CD4-positive, CD25-positive, alpha-beta regulatory T cell (primary cell): ENCODE measurements around the gene EGFLAM. TPM values are rescaled to one million over a fixed set of nuclear protein-coding genes. Genes with fewer than 3 reads are reported as not detected.
A peak's percentile ranks its signal among the peaks of the same experiment; 100 is the strongest.
"Not testable (repeated sequence)": the region's sequence is repeated elsewhere in the genome, so short reads cannot be mapped to it uniquely, and the experiment has no call there.

Source experiments
- ATAC-seq, 2 donors: fragments of 150-1000 bp; cut with Tn5 transposase; one replicate each; pipeline ENCODE4 v1.10.0; 2021; ENCODE audit warnings: low read depth in 2 of 2, moderate number of reproducible peaks in 2 of 2, moderate library complexity in 1 of 2
- DNase-seq, 3 donors: peaks; one replicate each; pipeline versions ENCODE4 v3.0.0 to v3.0.0-alpha.2; 2012 to 2022; ENCODE audit warnings: mixed read lengths in 1 of 3
- H3K27ac ChIP-seq: one replicate; pipeline ENCODE4 v1.7.0; 2013; ENCODE audit warnings: mild to moderate bottlenecking, low read length; ENCODE audit not compliant: insufficient read depth, poor library complexity, severe bottlenecking
- H3K27me3 ChIP-seq: one replicate; pipeline ENCODE4 v1.7.0; 2013; ENCODE audit warnings: low read length; ENCODE audit not compliant: control insufficient read depth, insufficient read depth
- H3K36me3 ChIP-seq: one replicate; pipeline ENCODE4 v1.7.0; 2013; ENCODE audit warnings: mild to moderate bottlenecking, low read length, moderate library complexity; ENCODE audit not compliant: control insufficient read depth, insufficient read depth
- H3K4me1 ChIP-seq: 2 replicates; pipeline ENCODE4 v1.7.0; 2013; ENCODE audit warnings: mild to moderate bottlenecking, low read length; ENCODE audit not compliant: insufficient read depth, control insufficient read depth, poor library complexity, severe bottlenecking
- H3K4me3 ChIP-seq: one replicate; pipeline ENCODE4 v1.7.0; 2013; ENCODE audit warnings: low read depth, mild to moderate bottlenecking, low read length, moderate library complexity
- H3K9me3 ChIP-seq, 2 experiments: 1 replicate in 1 of 2; 2 replicates in 1 of 2; pipeline ENCODE4 v1.7.0; 2013; ENCODE audit warnings: low read length in 2 of 2, mild to moderate bottlenecking in 1 of 2, moderate library complexity in 1 of 2; ENCODE audit not compliant: control insufficient read depth in 2 of 2
- H3K27ac Mint-ChIP-seq, 3 donors: one replicate each; pipeline ENCODE4 v1.8.0; 2020 to 2022; ENCODE audit warnings: mild to moderate bottlenecking in 3 of 3, mixed read lengths in 3 of 3, moderate library complexity in 2 of 3
- H3K27me3 Mint-ChIP-seq: one replicate; pipeline ENCODE4 v1.8.0; 2022; ENCODE audit warnings: mild to moderate bottlenecking, mixed read lengths
- H3K36me3 Mint-ChIP-seq: one replicate; pipeline ENCODE4 v1.8.0; 2020; ENCODE audit warnings: mixed read lengths
- H3K4me1 Mint-ChIP-seq, 4 donors: one replicate each; pipeline ENCODE4 v1.8.0; 2020 to 2022; ENCODE audit warnings: mixed read lengths in 4 of 4, mild to moderate bottlenecking in 1 of 4
- H3K4me3 Mint-ChIP-seq, 4 donors: one replicate each; pipeline ENCODE4 v1.8.0; 2020 to 2022; ENCODE audit warnings: mild to moderate bottlenecking in 4 of 4, mixed read lengths in 4 of 4, moderate library complexity in 3 of 4
- H3K9me3 Mint-ChIP-seq, 7 donors: one replicate each; pipeline ENCODE4 v1.8.0; 2020 to 2022; ENCODE audit warnings: mixed read lengths in 7 of 7, mild to moderate bottlenecking in 3 of 7, moderate library complexity in 2 of 7
- polyA plus RNA-seq, 4 donors: library from polyadenylated mRNA; unstranded; fragments of 300-500 nt; fragmentation: Illumina TruSeq; gene quantifications; one replicate each; pipeline ENCODE4 v1.2.3, GENCODE V29; 2021
- total RNA-seq: library from RNA; stranded (reverse); gene quantifications from one replicate; pipeline ENCODE4 v1.2.3, GENCODE V29; 2022

The EGFLAM gene
- total and polyA plus RNA-seq, 5 donors from 2014 or later = not detected

GRCh38 chr5:38410304-38410990 lies 152.1 kb downstream of the EGFLAM start:
- ATAC-seq = no peak
- Histone ChIP-seq H3K9me3 (no peaks in the 10 kb centered on the region), H3K4me1 (no peaks in the 10 kb centered on the region), H3K27me3 (peaks cover 2% of the 10 kb centered on the region), H3K27ac (no peak overlapping the region), H3K4me3 (no peak overlapping the region), H3K36me3 (no peaks in the 10 kb centered on the region)
- H3K36me3 Mint-ChIP-seq = no peaks in the 10 kb centered on the region
- peaks cover 0 to 3% (median 0%) of the 10 kb centered on the region in 7 donors for H3K9me3 Mint-ChIP-seq
- no peak overlapping the region for H3K4me3 Mint-ChIP-seq
- no peaks in the 10 kb centered on the region for H3K4me1 Mint-ChIP-seq
- no peak overlapping the region for H3K27ac Mint-ChIP-seq
- DNase-seq = no peak
- peaks cover 11% of the 10 kb centered on the region for H3K27me3 Mint-ChIP-seq

DNA sequence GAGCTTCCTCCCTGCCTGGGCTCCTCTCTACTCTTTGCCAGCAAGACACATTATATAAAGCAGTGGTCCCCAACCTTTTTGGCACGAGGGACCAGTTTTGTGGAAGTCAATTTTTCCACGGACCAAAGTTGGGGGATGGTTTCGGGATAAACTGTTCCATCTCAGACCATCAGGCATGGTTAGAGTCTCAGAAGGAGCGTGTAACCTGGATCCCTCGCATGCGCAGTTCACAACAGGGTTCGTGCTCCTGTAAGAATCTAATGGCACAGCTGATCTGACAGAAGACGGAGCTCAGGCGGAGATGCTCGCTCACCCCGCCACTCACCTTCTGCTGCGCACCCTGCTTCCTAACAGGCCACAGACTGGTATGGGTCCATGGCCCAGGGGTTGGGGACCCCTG lies 155.3 kb downstream of the EGFLAM start:
- Mint-ChIP-seq H3K4me3 (no peak overlapping the region), H3K4me1 (no peaks in the 10 kb centered on the region), H3K27ac (no peak overlapping the region), H3K27me3 (peaks cover 6% of the 10 kb centered on the region), H3K36me3 (no peaks in the 10 kb centered on the region), H3K9me3 (peaks cover 0 to under 1% (median 0%) of the 10 kb centered on the region in 7 donors)
- Histone ChIP-seq H3K9me3 (no peaks in the 10 kb centered on the region), H3K27ac (no peak overlapping the region), H3K4me3 (no peak overlapping the region), H3K36me3 (no peaks in the 10 kb centered on the region), H3K4me1 (no peaks in the 10 kb centered on the region), H3K27me3 (no peaks in the 10 kb centered on the region)
- ATAC-seq (no peak), DNase-seq (no peak)

GRCh38 chr5:38414348-38414747 lies 156.0 kb downstream of the EGFLAM start:
- Mint-ChIP-seq H3K27ac (no peak overlapping the region), H3K9me3 (no peaks in the 10 kb centered on the region), H3K27me3 (peaks cover 6% of the 10 kb centered on the region), H3K36me3 (no peaks in the 10 kb centered on the region), H3K4me3 (no peak overlapping the region), H3K4me1 (no peaks in the 10 kb centered on the region)
- Histone ChIP-seq H3K4me3 (no peak overlapping the region), H3K4me1 (no peaks in the 10 kb centered on the region), H3K27ac (no peak overlapping the region), H3K36me3 (no peaks in the 10 kb centered on the region), H3K9me3 (no peaks in the 10 kb centered on the region), H3K27me3 (no peaks in the 10 kb centered on the region)
- DNase-seq = no peak
- ATAC-seq = no peak

GRCh38 chr5:38415772-38416171 lies 157.4 kb downstream of the EGFLAM start:
- ATAC-seq, H3K4me1 Mint-ChIP-seq: not testable (repeated sequence)

DNA sequence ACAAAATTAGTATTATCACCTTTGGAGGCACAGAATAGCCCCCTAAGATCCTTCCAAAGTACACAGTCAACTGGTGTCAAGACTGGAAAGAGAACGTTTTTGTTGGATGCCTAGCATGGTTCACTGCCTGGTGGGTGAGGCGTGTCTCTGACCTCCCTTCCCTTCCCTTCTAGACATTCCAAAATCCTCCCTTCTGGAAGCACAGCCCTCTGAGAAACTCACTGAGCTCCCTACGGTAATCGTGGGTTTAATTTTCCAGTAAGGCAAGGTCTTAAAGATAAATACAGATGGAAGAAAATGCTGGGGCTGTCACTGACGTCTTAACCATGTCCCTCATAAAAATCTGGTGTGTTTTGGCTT lies 159.3 kb downstream of the EGFLAM start:
- H3K9me3 Mint-ChIP-seq = no peaks in the 10 kb centered on the region
- Histone ChIP-seq H3K9me3 (no peaks in the 10 kb centered on the region), H3K4me1 (no peaks in the 10 kb centered on the region), H3K27me3 (peaks cover 3% of the 10 kb centered on the region), H3K27ac (no peak overlapping the region), H3K36me3 (no peaks in the 10 kb centered on the region), H3K4me3 (no peak overlapping the region)
- no peak for DNase-seq
- no peak overlapping the region for H3K27ac Mint-ChIP-seq
- H3K4me3 Mint-ChIP-seq = no peak overlapping the region
- peaks cover 6% of the 10 kb centered on the region for H3K27me3 Mint-ChIP-seq
- ATAC-seq = no peak
- no peaks in the 10 kb centered on the region for H3K4me1 Mint-ChIP-seq
- no peaks in the 10 kb centered on the region for H3K36me3 Mint-ChIP-seq

More at GRCh38 chr5:38415772-38416171, 157.4 kb downstream of the EGFLAM start:
- not testable (repeated sequence) for H3K36me3 ChIP-seq, DNase-seq, H3K27me3 Mint-ChIP-seq, H3K4me3 ChIP-seq, H3K4me3 Mint-ChIP-seq, H3K27ac ChIP-seq, H3K4me1 ChIP-seq, H3K36me3 Mint-ChIP-seq, H3K9me3 ChIP-seq, H3K9me3 Mint-ChIP-seq, H3K27me3 ChIP-seq, H3K27ac Mint-ChIP-seq

DNA sequence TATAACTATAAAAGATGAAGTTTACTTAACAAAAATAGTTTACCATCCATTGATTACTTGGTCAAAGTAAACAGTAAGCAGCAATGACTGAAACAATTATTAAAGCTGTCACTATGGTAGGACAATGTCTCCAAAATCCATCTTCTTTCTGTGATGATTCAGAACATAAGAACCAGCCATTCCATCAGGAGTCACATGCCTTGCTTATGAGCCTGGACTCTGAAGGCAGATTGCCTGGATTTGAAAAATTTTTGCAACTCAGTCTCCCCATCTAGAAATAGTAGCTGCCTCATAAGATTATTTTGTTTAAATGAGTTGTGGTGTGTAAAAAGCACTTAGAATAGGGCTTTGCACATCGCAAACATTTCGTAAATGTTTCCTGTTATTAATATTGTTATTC lies 161.9 kb downstream of the EGFLAM start:
- no peak for DNase-seq
- Histone ChIP-seq H3K9me3 (no peaks in the 10 kb centered on the region), H3K27ac (no peak overlapping the region), H3K27me3 (peaks cover 3% of the 10 kb centered on the region), H3K36me3 (no peaks in the 10 kb centered on the region), H3K4me1 (no peaks in the 10 kb centered on the region), H3K4me3 (no peak overlapping the region)
- no peak overlapping the region for H3K4me3 Mint-ChIP-seq
- no peaks in the 10 kb centered on the region for H3K4me1 Mint-ChIP-seq
- no peak for ATAC-seq
- H3K27me3 Mint-ChIP-seq = peaks cover 18% of the 10 kb centered on the region
- no peak overlapping the region for H3K27ac Mint-ChIP-seq
- H3K9me3 Mint-ChIP-seq = no peaks in the 10 kb centered on the region
- H3K36me3 Mint-ChIP-seq = no peaks in the 10 kb centered on the region

GRCh38 chr5:38420691-38421390 lies 162.5 kb downstream of the EGFLAM start:
- Mint-ChIP-seq H3K4me3 (no peak overlapping the region), H3K9me3 (no peaks in the 10 kb centered on the region), H3K4me1 (no peaks in the 10 kb centered on the region), H3K36me3 (no peaks in the 10 kb centered on the region), H3K27ac (no peak overlapping the region), H3K27me3 (peaks cover 18% of the 10 kb centered on the region)
- Histone ChIP-seq H3K36me3 (no peaks in the 10 kb centered on the region), H3K27ac (no peak overlapping the region), H3K4me1 (no peaks in the 10 kb centered on the region), H3K4me3 (no peak overlapping the region), H3K9me3 (no peaks in the 10 kb centered on the region), H3K27me3 (peaks cover 3% of the 10 kb centered on the region)
- DNase-seq (peak in 1 of 3 donors; percentile 27), ATAC-seq (peak in 1 of 2 donors; percentile 45)

DNA sequence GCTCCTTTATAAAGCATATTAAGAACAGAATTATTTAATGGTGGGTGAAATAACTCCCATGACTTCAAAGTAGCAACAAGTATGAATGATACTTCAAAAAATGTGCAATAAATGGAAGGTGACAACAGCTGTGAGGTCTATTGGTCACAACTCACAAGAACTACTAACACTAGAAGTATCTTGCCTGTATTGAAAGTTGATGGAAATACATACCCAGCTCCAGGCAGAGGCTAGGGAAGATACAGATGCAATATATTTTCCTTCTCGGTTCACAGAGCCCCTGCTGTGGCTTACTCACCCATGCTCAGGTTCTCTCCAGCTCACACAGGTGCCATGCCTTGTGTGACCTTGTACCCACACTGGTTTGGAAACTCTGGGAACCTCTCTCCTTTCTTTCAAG lies 164.3 kb downstream of the EGFLAM start:
- Histone ChIP-seq H3K27ac (no peak overlapping the region), H3K27me3 (peaks cover 3% of the 10 kb centered on the region), H3K4me3 (no peak overlapping the region), H3K4me1 (no peaks in the 10 kb centered on the region), H3K9me3 (no peaks in the 10 kb centered on the region), H3K36me3 (no peaks in the 10 kb centered on the region)
- no peaks in the 10 kb centered on the region for H3K4me1 Mint-ChIP-seq
- H3K36me3 Mint-ChIP-seq = no peaks in the 10 kb centered on the region
- H3K9me3 Mint-ChIP-seq = no peaks in the 10 kb centered on the region
- peaks cover 21% of the 10 kb centered on the region for H3K27me3 Mint-ChIP-seq
- no peak for DNase-seq
- H3K27ac Mint-ChIP-seq = no peak overlapping the region
- H3K4me3 Mint-ChIP-seq = no peak overlapping the region
- no peak for ATAC-seq
